Activated T-helper 2 cell treated with anti-CD3 and anti-CD28 coated beads, Interferon-gamma antibody, Interleukin-2, Interleukin-4, amounts not matched to agents 10 μg/mL and 5 μg/mL and 100 μg/mL, durations not matched to agents 14 hours and 24 hours and 36 hours (primary cell): ENCODE data around the gene VDR. TPM values are rescaled to one million over a fixed set of nuclear protein-coding genes. Genes with fewer than 3 reads are reported as not detected.

Experiments used
- DNase-seq: peaks from one replicate; pipeline ENCODE4 v3.0.0; 2021; ENCODE audit warnings: low spot score
- H3K27ac Mint-ChIP-seq: one replicate; pipeline ENCODE4 v1.8.0; 2021; ENCODE audit warnings: mixed read lengths
- H3K27me3 Mint-ChIP-seq: one replicate; pipeline ENCODE4 v1.8.0; 2021; ENCODE audit warnings: low read depth, mixed read lengths
- H3K36me3 Mint-ChIP-seq: one replicate; pipeline ENCODE4 v1.8.0; 2021; ENCODE audit warnings: low read depth, mixed read lengths
- H3K4me1 Mint-ChIP-seq: one replicate; pipeline ENCODE4 v1.8.0; 2021; ENCODE audit warnings: low read depth, mixed read lengths
- H3K4me3 Mint-ChIP-seq: one replicate; pipeline ENCODE4 v1.8.0; 2021; ENCODE audit warnings: low read depth, mild to moderate bottlenecking, moderate library complexity, mixed read lengths
- H3K9me3 Mint-ChIP-seq: one replicate; pipeline ENCODE4 v1.8.0; 2021; ENCODE audit warnings: mixed read lengths
- intact Hi-C: fragments of 100-400 bp; cut with micrococcal nuclease; formaldehyde crosslinking; loops from one replicate; pipeline ENCODE4 v1.15.1; 2023
- total RNA-seq: library from RNA; stranded (reverse); gene quantifications from 2 replicates; pipeline ENCODE4 v1.2.3, GENCODE V29; 2022

Gene VDR
- total RNA-seq, 1 donor from 2014 or later = 317 TPM

- Mint-ChIP-seq H3K27me3 (no peaks in the 10 kb centered on the region), H3K36me3 (peaks cover 95% of the 10 kb centered on the region), H3K27ac (peak overlapping the region; percentile 83), H3K9me3 (no peaks in the 10 kb centered on the region), H3K4me1 (peaks cover 78% of the 10 kb centered on the region), H3K4me3 (no peak overlapping the region)
- intact Hi-C loops = no loop called here
- DNase-seq = no peak
Observed at GRCh38 chr12:47875746-47876439, 28.9 kb downstream of the VDR start.

DNA sequence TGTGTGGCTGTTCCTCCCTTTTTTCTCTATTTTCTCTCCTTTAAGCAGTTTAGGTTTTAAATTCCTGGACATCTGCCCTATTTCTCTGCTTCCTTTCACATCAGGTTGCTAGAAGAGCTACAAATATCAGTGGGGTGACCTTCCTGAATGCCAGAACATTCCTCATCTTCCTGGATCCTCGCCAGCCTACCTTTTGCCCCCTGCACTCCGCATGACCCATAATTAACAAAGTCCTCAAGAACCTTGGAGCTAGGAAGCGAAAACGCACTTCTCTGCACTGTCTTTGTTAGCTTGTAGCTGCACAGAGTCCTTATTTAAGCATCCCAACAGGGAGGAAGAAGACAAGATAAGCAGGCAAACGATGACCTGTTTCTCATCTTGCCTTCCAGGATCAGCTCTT is 30.5 kb downstream of the VDR start:
- H3K27me3 Mint-ChIP-seq = no peaks in the 10 kb centered on the region
- H3K4me3 Mint-ChIP-seq = no peak overlapping the region
- no peaks in the 10 kb centered on the region for H3K9me3 Mint-ChIP-seq
- DNase-seq = no peak
- H3K36me3 Mint-ChIP-seq = peaks cover 97% of the 10 kb centered on the region
- H3K4me1 Mint-ChIP-seq = peaks cover 79% of the 10 kb centered on the region
- intact Hi-C loops = no loop called here
- peak overlapping the region; percentile 61 for H3K27ac Mint-ChIP-seq

GRCh38 chr12:47870175-47870781 is 34.5 kb downstream of the VDR start:
- Mint-ChIP-seq H3K36me3 (peaks cover 94% of the 10 kb centered on the region), H3K4me1 (peaks cover 79% of the 10 kb centered on the region), H3K9me3 (no peaks in the 10 kb centered on the region), H3K4me3 (peak overlapping the region; percentile 10), H3K27me3 (no peaks in the 10 kb centered on the region), H3K27ac (peak overlapping the region; percentile 96)
- DNase-seq = no peak
- intact Hi-C loops = no loop called here

DNA sequence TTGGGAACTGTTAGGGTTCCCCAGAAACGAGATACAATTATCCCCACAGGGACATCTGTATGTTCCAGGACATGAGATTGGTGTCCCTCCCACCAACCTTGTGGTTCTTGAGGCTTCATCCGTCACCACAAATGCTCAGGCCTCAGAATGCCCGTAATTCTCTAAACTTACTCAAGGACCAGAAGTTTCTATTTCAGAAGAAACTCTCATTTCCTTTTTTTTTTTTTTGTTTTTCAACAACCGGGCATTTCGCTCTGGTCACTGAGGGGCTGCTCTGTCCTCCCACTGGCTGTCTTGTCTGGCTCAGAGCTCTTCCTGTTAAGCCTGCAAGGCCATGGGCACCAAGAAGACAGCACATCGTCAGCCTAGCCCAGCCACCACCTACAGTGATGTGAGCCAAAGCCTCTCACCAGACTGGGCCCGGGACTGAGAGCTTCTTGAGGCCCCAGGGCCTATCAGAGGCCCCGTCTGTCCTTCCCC is 36.2 kb downstream of the VDR start:
- H3K36me3 Mint-ChIP-seq = peaks cover 94% of the 10 kb centered on the region
- peak overlapping the region; percentile 37 for H3K4me3 Mint-ChIP-seq
- no peaks in the 10 kb centered on the region for H3K27me3 Mint-ChIP-seq
- intact Hi-C loops = loop anchor here (1.0 kb wide), 2 partner anchors 8 to 95 kb away; partner anchors contain the start of gene TMEM106C
- no peaks in the 10 kb centered on the region for H3K9me3 Mint-ChIP-seq
- DNase-seq = no peak
- H3K4me1 Mint-ChIP-seq = peaks cover 78% of the 10 kb centered on the region
- H3K27ac Mint-ChIP-seq = peak overlapping the region; percentile 96

- intact Hi-C loops = loop anchor here (1.0 kb wide), 2 partner anchors 8 to 95 kb away; partner anchors contain the start of gene TMEM106C
- peak overlapping the region; percentile 96 for H3K27ac Mint-ChIP-seq
- H3K4me1 Mint-ChIP-seq = peaks cover 80% of the 10 kb centered on the region
- peak overlapping the region; percentile 51 for H3K4me3 Mint-ChIP-seq
- H3K9me3 Mint-ChIP-seq = no peaks in the 10 kb centered on the region
- no peak for DNase-seq
- H3K27me3 Mint-ChIP-seq = no peaks in the 10 kb centered on the region
- H3K36me3 Mint-ChIP-seq = peaks cover 95% of the 10 kb centered on the region
Observed at GRCh38 chr12:47868041-47868440, 36.8 kb downstream of the VDR start.

DNA sequence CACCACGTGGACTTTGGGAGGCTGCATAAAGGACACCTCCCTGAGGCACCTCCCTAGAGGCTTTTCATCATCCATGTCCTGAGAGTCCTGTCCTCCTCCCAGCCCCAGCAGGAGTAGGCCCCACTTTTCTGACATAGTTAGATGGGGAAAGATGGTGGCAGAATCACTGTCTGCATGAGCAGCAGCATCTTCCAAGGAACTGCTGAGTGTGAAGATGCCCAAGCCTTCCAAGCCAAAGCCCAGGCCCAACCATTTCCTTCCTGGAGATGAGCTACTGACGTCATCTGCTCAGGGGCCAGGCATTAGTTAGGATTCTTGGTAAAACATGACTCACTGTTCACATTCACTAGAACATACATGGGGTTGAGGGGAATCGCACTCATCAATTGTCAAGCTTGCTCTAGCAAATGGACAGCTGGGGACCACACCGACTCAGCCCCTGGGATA is 37.3 kb downstream of the VDR start:
- Mint-ChIP-seq H3K27me3 (no peaks in the 10 kb centered on the region), H3K27ac (peak overlapping the region; percentile 96), H3K36me3 (peaks cover 95% of the 10 kb centered on the region), H3K9me3 (no peaks in the 10 kb centered on the region), H3K4me1 (peaks cover 80% of the 10 kb centered on the region), H3K4me3 (peak overlapping the region; percentile 51)
- intact Hi-C loops = loop anchor here (1.0 kb wide), 1 partner anchor 18 kb away; no protein-coding TSS in a partner anchor
- DNase-seq = no peak

- no peaks in the 10 kb centered on the region for H3K9me3 Mint-ChIP-seq
- no peak overlapping the region for H3K4me3 Mint-ChIP-seq
- no peaks in the 10 kb centered on the region for H3K27me3 Mint-ChIP-seq
- H3K27ac Mint-ChIP-seq = peak overlapping the region; percentile 99
- intact Hi-C loops = no loop called here
- no peak for DNase-seq
- peaks cover 80% of the 10 kb centered on the region for H3K4me1 Mint-ChIP-seq
- peaks cover 95% of the 10 kb centered on the region for H3K36me3 Mint-ChIP-seq
Observed at GRCh38 chr12:47864646-47865235, 40.1 kb downstream of the VDR start.

- no peak for DNase-seq
- no peaks in the 10 kb centered on the region for H3K27me3 Mint-ChIP-seq
- H3K4me1 Mint-ChIP-seq = peaks cover 84% of the 10 kb centered on the region
- peak overlapping the region; percentile 99 for H3K27ac Mint-ChIP-seq
- intact Hi-C loops = no loop called here
- peaks cover 97% of the 10 kb centered on the region for H3K36me3 Mint-ChIP-seq
- H3K9me3 Mint-ChIP-seq = no peaks in the 10 kb centered on the region
- no peak overlapping the region for H3K4me3 Mint-ChIP-seq
Observed at GRCh38 chr12:47863985-47864384, 40.8 kb downstream of the VDR start.

DNA sequence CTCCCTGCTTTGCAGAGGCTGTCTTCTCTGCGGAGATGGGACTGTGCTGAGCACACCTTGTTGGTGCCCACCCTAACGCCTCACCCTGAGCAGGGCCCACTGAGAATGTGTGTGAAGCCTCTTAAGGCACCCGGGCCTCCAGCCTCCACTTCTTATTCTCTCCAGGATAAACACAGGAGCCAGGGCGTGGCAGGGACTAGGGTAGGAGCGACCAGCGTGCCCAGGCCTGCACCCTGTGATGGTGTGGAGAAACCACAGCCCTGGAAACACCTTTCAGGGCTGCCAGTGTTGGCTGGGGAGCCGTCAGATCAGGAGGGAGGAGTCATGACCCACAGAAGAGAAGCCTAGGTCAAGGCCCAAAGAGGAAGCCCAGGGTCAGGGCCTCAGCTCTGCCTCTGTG is 41.3 kb downstream of the VDR start:
- DNase-seq = no peak
- H3K4me1 Mint-ChIP-seq = peaks cover 82% of the 10 kb centered on the region
- H3K27me3 Mint-ChIP-seq = no peaks in the 10 kb centered on the region
- H3K9me3 Mint-ChIP-seq = no peaks in the 10 kb centered on the region
- intact Hi-C loops = no loop called here
- H3K27ac Mint-ChIP-seq = peak overlapping the region; percentile 99
- no peak overlapping the region for H3K4me3 Mint-ChIP-seq
- H3K36me3 Mint-ChIP-seq = peaks cover 97% of the 10 kb centered on the region

DNA sequence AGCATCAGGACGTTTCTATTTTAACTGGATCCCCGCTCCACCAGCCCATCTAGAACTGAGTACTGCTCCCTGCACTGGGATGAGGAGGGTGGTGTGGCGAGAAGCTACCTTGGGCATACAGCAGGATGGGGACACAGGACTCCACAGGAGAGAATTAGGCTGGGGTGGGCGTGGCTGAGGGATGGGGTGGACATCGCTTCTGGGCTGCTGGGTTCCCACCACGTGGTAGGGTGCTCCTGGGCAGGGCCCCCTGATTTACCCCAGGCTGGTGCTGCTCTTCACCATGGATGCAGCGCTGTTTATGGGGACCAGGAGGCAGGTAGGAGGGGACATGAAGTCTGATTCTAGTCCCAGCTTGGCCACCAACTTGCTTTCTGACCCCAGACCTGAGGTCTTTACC is 41.9 kb downstream of the VDR start:
- no peak overlapping the region for H3K4me3 Mint-ChIP-seq
- no peak for DNase-seq
- H3K27ac Mint-ChIP-seq = peak overlapping the region; percentile 99
- intact Hi-C loops = no loop called here
- H3K36me3 Mint-ChIP-seq = peaks cover 98% of the 10 kb centered on the region
- H3K4me1 Mint-ChIP-seq = peaks cover 78% of the 10 kb centered on the region
- H3K9me3 Mint-ChIP-seq = no peaks in the 10 kb centered on the region
- no peaks in the 10 kb centered on the region for H3K27me3 Mint-ChIP-seq

GRCh38 chr12:47862167-47862750 is 42.5 kb downstream of the VDR start:
- Mint-ChIP-seq H3K4me3 (no peak overlapping the region), H3K27me3 (no peaks in the 10 kb centered on the region), H3K27ac (peak overlapping the region; percentile 99), H3K9me3 (no peaks in the 10 kb centered on the region), H3K36me3 (peaks cover 98% of the 10 kb centered on the region), H3K4me1 (peaks cover 72% of the 10 kb centered on the region)
- DNase-seq = no peak
- intact Hi-C loops = no loop called here

- H3K9me3 Mint-ChIP-seq = no peaks in the 10 kb centered on the region
- intact Hi-C loops = loop anchor here (1.0 to 2.0 kb wide), 6 partner anchors 7 to 88 kb away; partner anchors contain the start of gene VDR
- no peak for DNase-seq
- H3K4me3 Mint-ChIP-seq = no peak overlapping the region
- peak overlapping the region; percentile 99 for H3K27ac Mint-ChIP-seq
- H3K27me3 Mint-ChIP-seq = no peaks in the 10 kb centered on the region
- peaks cover 98% of the 10 kb centered on the region for H3K36me3 Mint-ChIP-seq
- peaks cover 64% of the 10 kb centered on the region for H3K4me1 Mint-ChIP-seq
Observed at GRCh38 chr12:47860873-47861272, 43.9 kb downstream of the VDR start.
